NCI-H748 treated with DMSO at 0.1 percent for 48 hours (cell line): ENCODE data around the gene ORAI3.
A peak's percentile ranks its signal among the peaks of the same experiment; 100 is the strongest.

Source experiments
- DNase-seq: peaks from one replicate; lab custom pipeline; 2025; lab: John Stamatoyannopoulos, UW

Gene ORAI3

DNA sequence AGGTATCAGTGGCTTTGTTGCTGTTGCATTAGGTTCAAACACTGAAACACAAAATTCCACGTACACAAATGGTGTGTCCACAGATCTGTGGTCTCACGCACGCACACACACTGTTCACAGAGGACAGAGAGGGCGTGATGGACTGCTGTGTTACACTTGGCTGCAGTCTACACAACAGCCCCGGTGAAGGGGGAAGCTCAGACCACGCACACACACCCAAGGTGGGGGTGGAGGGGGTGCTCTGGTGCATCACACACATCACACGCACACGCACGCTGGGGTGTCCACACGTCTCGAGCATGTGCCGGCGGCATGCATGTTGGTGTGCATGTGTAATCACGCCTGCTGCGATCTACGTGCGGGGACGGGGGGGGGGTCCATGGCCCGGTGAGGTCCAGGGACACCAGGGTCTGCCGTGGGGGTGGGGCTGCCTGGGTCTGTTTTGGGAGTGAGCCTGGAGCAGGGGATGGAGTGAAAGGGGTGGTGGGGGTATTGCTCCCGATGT, 43.5 kb downstream of the ORAI3 start:
- no peak for DNase-seq

DNA sequence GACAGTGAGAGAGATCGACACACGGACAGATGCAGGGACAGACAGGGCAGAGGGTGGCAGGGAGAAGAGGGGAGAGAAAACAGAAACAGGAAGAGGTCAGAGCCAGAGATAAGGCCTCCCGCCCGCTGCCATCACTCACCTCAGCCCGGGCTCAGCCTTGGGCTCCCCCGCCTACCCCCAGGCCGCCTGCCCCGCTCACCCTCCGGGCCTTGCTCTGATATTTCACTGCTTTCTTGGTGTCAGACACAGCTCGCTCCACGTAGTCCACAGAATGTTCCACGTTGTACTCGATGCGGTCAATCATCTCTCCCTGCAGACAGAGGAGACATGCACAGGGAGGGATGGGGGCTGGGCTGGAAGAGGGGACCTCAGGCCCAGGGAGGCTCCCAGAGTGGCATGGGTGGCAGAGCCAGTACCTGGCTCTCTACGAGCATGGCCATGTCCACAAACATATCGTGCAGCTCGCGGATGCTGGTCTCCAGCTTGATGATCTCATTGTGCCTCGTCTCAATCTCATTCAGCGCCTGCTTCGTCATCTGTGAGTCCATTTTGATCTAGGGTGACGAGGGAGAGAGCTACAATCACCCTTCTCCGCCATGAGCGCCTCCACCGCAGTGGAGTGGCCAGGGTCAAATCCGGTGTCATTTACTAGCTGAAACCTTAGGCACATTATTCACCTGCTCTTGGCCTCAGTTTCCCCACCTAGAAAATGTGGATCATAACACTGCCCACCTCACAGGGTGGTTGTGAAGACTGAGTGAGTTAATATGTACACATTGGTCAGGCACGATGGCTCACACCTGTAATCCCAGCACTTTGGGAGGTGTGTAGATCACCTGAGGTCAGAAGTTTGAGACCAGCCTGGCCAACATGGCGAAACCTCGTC, 44.3 kb downstream of the ORAI3 start:
- DNase-seq: no peak

DNA sequence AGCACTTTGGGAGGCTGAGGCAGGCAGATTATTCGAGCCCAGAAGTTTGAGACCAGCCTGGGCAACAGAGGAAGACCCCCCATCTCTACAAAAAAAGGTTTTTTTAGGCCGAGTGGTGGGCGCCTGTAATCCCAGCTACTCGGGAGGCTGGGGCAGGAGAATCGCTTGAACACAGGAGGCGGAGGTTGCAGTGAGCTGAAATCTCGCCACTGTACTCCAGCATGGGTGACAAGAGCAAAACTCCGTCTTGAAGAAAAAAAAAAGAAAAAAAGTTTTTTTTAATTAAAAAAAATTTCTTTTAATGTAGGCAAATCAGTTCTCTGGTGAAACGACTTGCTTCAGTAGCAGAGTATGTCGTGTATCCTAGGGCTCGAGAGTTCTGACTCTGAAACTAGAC, 47.1 kb downstream of the ORAI3 start:
- DNase-seq: no peak

DNA sequence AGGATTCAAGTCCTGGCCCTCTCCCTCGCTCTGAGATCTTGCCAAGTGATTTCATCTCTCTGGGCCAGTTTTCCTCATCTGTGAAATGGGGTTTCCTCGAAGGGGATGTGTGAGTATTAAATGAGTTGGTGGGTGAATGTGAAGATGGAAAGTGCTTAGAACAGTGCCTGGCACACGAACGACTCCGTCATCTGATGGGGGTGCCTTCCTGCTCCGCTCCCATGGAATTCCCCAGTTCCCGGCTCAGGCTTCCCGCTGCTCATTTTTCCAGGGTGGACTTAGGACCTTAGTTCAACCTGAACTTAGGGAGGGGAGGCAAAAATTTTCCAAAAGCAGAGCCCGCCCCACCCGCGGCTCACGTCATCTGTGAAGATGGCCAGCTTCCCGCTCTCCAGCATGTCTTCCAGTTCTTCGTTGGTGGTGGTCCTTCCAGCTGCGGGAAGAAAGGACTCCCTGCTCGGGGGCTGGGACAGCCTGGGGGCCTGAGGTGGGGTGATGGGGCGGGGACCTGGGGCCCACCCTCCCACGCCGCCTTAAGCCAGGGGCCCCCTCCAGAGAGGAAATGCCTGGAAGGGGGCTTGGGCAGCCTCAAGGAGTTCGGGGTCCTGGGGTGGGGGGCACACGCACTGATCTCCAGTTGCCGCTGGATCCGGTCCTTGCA, 47.6 kb downstream of the ORAI3 start:
- DNase-seq: no peak

DNA sequence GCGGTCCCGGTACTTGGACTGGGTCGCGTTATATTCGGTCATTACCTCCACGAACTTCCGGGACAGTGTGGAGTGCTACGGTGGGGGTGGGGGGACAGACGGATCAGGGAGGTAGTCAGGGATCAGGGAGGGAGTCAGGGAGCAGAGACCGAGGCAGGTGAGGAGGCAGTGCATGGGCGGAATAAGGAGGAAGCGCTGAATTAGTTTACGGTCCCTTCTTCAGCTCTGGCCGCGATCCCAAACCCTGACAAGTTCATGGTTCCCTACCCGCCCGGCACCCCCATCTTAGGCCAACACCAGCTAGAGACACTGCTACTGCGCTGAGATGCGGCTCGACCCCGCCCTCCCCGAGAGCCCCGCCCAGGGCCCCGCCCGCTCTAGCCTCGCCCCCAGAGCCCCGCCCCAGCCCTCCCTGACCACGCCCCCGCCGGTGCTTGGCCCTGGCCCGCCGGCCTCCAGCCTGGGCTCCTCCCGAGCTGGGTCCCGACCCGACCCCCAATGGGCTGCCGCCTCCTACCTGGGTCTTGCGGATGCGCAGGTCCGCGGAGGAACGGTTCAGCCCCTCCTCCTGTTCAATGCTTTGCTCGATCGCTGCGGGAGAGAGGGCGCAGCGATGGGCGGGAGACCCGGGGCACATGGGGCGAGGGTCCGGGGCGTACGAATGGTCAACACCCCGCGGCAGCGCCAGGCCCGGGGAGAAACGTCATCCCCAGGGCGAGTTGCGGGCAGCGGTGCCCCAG, 48.3 kb downstream of the ORAI3 start:
- peak; percentile 1 for DNase-seq

DNA sequence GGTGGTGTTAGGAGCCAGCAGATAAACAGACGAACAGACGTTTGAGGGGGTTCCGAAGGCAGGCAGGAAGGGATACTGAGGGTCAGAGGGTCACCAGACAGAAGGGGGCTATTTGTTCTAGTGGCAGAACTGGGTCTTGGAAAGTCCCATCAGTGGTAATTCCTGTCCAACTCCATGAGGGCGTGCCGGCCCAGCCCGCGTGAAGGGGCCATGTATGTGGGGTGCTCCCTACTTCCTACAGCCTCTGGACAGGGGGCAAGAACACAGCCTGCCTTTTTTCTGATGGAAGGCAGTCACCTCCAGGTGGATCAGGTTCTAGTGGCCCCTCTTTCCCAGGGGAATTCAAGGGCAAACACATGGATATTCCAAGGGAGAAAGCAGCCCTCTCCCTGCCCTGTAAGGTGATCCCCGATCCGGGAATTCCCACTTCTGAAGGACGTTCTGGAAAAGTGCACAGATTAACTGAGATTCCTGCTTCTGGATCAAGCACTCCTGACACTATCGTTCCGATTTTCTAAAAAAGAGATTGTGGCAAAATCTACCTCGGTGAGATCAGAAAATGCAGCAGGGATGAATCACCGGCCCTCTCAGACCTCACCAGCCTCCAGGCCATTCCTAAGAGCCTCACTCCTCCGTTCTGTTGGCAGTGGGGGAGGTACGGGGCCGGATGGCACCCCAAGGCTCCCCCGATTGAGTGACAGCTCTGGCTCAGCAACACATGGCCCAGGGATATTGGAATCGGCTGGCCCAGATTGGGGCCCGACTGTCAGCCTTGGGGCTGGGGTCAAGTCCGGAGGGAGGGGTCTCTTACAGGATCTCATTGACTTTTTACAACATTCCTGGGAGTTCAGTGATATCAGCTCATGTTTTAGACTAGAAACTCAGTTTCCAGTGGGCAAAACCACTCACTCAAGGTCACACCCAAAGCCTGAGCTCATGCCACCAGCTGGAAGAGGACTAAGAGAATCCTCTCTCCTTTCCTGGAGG, 49.1 kb downstream of the ORAI3 start:
- no peak for DNase-seq

DNA sequence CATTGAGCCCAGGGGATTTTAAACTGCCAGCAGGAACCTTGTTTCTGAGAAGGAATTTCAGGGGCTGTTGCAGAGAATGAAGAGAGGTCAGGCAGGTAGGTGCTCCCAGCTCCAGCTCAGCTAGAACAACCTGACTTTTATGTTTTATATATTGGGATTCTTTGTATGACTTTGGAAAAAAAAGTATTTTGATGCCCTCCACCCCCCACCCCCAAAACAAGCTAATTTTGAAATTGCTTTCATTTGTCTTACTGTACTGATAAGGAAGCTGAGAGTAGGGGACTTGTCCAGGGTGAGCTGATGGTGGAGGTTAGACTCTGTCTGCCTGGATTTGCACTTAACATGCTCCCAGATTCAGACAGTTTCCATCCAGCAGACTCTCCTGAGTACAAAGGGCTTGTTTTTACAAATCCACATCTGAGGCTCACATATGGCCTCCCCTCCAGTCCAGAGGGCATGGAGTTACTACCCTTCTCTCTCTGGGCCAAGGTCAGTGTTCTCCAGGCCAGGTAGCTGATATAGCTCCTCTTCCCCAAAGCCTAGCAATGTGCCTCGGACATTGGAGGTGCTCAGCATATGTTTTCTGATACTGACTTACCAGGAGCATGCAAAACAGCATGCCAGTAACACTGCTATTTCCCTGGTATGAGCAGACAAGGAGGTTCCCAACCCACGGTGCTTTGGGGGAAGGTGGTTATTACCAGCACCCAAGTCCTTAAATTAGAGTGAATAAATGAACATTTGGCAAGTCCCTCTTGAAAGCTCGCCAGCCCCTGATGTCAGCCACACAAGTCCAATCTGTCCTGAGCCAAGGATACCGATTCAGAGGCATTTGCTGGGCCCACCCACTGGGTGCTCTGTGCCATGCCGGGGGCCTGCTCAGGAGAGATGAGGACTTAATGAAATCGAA, 50.2 kb downstream of the ORAI3 start:
- DNase-seq: no peak

DNA sequence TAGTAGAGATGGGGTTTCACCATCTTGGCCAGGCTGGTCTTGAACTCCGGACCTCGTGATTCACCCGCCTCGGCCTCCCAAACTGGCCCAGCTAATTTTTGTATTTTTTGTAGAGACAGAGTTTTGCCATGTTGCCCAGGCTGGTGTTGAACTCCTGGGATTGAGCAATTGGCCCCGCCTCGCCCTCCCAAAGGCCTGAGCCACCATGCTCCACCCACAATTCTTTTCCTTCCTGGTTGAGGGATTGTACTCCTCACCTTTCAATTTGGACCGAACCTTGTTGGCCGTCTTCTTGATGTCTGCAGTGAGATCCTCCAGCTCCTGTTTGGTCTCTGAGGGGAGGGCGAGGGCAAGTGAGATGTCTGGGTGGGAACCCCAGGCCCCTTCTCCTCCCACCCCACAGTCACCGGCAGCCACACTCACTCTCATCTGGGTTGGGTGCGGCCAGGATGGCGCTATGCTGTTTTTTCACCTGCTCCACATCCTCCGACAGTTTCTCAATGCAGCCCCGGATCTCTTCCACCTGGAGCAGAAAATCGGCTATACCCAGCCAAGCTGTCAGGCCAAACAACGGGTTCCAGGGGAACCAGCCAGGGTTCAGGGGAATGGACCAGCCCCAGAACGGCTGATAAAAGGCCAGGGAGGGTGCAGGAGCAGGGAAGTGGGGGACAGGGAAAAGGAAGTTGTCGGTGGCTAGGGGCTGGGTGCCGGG, 52.0 kb downstream of the ORAI3 start:
- DNase-seq: no peak

DNA sequence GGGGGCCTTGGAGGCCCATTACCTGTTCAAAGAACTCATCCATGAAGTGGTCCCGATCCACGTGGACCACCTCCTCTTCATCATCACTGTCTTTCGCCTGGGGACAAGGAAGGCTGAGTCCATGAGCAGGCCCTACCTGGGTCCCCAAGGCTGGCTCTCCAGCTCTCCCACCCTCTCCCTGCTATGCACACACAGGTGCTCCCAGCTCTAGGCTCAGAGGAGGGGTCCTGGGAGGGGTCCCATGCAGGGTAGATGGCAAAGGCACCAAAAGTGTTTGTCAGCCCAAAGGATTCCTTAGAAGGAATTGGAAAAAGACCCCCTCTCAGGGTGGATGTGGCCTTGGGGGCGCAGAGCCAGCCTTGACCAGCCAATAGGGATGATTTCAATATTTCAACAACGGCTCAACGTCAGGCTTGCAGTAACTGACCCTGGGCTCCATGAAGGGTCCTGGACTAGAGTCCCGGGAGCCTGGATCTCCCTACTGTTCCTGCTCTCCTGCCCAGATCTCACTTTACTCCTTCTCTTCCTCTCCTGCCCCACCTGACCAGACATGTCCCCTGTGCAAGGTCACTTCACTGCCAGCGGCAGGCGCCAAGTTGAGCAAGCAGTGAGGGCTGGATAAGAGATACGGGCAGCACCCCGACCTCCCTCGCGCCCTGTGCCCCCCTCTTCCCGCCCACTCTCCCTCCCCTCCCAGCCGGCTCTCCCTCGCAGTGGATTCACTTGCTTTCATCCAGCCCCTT, 52.8 kb downstream of the ORAI3 start:
- no peak for DNase-seq

DNA sequence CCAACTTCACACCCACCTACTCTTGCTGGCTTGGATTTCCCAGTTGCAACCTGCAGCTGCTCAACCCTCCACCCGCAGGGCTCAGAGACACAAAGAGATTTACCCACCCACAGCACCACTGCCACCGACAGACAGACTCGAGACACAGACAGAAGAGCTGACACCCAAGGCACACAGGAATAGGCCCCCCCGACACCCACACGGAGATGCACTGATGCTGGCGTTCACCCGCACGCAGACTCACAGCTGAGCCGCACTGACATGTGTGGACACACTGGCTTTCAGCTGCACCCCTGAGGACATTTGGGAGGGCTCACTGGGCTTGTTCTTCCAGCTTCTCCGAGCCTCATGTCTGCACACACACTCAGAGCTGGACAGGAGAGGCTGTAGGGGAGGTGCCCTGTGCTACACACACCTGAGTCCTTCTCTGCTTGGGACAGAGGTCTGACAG, 53.4 kb downstream of the ORAI3 start:
- DNase-seq: no peak

DNA sequence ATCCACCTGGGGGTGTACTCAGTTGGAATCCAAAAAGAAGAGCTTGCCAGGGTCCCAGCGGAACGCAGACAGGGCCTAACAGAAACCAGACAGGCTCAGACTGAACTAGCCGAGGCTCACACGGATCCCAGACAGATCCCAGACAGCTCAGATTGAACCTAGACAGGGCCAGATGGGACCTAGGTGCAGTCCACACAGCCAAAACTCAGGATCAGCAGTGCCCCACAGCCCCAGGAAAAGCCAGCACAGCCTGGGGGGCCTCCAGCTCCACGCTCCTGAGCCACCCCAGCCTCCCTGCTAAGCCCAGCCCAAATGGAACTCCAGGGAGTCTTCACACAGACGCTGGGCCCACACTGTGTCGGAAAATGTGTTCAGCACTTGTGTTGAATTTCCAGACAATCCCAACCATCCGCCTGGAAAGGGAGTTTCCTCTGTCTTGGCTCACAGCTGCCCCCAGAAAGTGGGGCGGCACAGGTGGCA, 54.0 kb downstream of the ORAI3 start:
- no peak for DNase-seq

DNA sequence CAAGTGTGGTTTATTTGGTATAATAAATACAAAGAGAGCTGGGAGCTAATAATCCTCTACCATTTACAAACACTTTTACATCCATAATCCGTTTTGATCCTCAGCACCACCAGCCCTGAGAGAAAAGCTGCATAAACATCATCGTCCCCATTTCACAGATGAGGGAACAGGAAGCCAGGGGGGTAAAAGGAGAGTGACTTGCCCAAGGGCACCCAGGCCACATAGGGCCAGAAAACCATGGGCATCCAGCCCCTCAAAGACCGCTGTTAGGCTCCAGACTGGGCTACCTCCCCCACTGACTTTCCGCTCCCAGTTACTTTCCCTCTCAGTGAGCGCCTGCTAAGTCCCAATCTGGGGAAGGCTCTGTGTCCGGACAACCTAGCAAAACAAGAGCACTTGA, 54.9 kb downstream of the ORAI3 start:
- DNase-seq: no peak
